NCI-H524 treated with DMSO at 0.1 percent for 48 hours (cell line): Measurements from ENCODE around the gene C2orf92.

Experiments used
- DNase-seq: peaks from one replicate; lab custom pipeline; 2025; lab: John Stamatoyannopoulos, UW

C2orf92 gene

DNA sequence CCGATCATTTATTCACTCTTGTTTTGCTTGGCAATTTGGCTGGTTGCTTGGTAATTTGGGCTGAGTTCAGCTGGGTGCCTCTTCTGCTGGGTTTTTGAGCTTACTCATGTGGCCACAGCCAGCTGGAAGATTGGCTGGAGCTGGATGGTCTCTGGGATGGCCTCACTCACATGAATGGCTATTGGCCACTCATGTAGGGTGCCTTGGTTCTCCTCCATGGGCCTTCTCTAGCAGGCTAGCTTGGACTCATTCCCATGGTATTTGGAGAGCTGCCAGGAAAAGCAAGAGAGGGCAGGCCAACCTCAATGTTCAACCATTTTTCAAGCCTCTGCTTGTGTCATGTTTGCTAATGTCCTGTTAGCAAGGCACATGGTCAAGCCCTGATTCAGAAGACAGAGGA is 60.7 kb downstream of the C2orf92 start:
- no peak for DNase-seq

GRCh38 chr2:97731274-97732020 is 61.9 kb downstream of the C2orf92 start:
- no peak for DNase-seq

DNA sequence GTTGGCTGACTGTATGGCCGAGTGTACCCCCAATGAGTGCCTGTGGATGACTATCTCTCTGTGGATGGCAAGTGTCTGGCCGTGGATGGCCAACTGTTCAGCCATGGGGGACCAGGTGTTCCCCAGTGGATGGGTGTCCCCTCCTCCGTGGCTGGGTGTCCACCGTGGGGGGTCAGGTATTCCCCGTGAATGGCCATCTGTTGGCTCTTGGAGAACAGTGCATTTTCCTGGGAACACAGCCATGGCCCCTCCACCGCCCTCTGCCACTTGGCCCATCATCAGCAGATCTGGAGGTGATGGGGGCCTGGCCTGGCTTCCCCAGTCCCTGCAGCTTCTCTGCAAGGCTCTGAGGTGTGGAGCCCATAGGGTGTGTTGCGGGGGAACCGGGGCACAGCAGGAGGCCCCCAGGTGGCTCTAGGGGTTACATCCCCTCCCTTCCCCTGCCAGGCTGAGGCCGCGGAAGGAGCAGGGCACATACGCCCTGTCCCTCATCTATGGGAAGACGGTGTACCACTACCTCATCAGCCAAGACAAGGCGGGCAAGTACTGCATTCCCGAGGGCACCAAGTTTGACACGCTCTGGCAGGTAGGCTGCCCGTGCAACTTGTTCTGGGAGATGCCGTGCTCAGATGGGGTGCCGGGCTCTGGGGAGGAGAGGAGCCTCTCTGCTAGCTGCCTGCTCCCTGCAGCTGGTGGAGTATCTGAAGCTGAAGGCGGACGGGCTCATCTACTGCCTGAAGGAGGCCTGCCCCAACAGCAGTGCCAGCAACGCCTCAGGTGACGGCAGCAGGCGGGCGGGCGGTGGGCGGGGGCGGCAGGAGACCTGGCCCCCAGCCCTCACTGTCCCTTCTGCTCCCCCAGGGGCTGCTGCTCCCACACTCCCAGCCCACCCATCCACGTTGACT is 63.2 kb downstream of the C2orf92 start:
- DNase-seq, result no peak

DNA sequence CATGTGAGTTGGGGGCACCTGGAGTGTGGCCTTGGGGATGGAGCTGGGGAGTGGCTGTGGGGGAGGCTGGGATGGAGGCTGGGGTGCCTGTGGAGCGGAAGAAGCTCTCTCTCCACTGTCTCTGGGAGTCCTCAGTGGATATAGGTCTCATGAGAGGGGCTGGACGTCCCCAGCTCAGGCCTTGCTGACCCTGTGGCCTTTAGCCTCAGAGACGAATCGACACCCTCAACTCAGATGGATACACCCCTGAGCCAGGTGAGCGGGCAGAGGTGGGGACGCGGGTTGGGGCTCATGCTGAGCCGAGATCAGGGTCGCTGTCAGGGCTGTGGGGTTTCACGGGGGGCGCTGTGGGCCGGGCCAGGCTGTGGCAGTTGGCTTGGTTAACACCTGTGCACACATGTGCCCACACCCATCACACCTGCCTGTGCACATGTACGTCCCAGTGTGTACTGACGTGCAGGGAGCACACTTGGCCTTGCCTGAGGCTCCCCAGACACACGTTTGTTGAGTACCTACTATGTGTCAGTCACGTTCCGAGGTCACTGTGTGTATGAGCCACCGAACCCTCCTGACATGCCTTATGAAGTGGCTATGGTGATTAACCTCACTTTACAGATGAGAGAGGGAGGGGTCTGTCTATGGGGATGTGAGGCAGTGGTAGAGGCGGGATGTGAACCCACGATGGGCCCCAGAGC is 64.0 kb downstream of the C2orf92 start:
- no peak for DNase-seq

DNA sequence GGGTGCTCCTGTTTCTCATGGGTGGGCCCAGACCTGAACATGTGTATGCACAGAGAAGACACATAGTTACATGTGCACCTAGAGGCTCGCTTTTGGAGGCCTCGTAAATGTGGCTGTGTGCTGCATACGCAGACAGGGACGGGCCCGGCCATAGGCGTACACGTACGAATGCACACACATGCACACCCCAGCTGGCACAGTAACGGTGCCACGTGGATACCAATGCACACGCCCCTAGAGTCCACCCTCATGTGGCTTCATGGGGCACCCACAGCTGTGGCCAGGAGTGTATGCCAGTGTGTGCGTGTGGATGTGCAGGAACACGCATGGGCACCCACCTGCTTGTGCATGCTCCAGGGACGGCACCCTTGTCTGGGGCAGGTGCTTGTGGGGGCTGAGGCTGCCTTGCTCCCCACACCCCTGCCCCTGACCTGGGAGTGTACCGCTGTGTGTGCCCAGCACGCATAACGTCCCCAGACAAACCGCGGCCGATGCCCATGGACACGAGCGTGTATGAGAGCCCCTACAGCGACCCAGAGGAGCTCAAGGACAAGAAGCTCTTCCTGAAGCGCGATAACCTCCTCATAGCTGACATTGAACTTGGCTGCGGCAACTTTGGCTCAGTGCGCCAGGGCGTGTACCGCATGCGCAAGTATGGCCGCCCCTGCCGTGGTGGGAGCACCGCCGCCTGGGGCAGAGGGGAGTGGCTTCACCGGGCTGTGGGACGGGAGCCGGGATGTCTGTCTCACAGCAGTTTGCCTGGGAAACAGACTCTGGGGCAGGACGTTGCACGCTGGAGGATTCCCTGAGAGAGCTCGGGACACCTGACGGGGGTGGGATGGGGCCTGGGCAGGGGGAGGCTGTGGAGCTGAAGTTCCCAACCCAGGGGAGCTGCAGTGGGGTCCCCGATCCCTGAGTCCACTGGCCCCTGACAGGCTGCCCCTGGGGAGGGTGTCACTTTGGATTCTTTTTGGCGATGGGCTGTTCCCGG is 64.8 kb downstream of the C2orf92 start:
- no peak for DNase-seq

DNA sequence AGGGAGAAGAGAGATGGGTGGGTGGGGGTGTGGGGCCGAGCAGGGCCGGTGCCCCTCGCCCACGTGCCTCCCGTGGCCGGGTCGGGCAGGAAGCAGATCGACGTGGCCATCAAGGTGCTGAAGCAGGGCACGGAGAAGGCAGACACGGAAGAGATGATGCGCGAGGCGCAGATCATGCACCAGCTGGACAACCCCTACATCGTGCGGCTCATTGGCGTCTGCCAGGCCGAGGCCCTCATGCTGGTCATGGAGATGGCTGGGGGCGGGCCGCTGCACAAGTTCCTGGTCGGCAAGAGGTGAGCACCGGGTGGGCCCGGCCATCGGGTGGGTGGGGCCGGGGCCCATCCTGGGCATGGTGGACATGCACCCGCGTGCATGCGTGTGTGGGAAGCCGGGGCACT is 65.6 kb downstream of the C2orf92 start:
- no peak for DNase-seq

DNA sequence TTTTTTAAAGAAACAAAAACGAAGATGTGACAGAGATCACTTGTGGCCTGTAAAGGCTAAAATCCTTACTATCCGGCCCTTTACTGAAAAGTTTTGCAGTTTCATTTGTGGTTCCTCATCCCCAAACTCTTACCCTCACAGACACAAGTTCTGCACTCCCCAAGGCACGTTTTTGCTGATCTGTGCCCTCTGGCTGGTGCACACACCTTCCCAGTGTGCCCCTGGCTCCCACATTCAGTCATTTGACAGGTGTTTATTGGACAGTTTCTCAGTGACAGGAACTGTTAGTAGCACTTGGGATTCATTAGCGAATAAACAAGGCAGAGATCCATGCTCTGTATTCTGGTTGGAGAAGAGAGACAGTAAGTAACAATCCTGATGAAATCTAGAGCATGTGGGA is 66.7 kb downstream of the C2orf92 start:
- DNase-seq, result no peak

DNA sequence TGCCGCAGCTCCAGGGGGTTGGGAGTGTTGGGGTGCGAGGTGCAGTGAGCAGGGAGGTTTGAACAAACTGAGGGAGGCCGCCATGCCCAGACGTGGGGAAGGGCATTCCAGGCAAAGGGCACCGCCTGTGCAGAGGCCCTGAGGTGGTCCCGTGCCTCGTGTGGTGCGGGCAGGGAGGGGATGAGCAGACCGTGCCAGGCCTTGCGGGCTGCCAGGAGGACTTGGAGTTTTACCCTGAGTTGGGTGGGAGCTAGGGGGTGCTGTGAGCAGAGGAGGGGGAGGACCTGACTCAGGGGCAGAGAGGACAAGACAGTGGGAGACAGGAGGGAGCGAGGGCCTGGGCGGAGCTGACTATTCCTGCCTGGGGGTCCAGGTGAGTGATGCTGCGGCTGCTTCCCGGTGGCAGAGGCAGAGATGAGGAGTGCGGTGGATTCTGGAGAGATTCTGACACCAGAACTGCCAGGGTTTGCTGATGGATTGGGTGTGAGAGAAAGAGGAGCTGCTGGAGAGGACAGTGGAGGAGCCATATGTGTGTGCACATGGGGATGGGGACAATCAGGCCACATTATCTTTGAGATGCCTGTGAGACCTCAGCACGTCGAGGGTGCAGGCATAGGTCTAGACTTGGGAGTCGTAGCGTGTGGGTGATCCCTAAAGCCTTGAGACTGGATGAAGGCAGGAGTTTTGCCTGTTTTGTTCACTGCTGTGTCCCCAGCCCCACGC is 67.3 kb downstream of the C2orf92 start:
- no peak for DNase-seq

DNA sequence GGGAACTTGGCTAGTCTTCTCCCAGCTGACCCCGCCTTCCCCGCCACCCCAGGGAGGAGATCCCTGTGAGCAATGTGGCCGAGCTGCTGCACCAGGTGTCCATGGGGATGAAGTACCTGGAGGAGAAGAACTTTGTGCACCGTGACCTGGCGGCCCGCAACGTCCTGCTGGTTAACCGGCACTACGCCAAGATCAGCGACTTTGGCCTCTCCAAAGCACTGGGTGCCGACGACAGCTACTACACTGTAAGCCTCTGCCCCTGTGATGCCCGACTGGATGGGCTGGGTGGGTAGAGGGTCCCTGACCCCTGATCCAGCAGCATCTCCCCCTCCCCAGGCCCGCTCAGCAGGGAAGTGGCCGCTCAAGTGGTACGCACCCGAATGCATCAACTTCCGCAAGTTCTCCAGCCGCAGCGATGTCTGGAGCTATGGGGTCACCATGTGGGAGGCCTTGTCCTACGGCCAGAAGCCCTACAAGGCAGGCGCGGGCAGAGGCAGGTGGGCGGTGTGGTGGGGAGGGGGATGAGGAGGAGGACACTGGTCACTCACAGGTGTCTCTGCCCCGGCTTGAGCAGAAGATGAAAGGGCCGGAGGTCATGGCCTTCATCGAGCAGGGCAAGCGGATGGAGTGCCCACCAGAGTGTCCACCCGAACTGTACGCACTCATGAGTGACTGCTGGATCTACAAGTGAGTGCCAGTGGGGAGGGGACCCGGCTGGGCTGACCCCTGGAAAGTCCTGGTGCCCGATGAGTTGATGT is 68.1 kb downstream of the C2orf92 start:
- no peak for DNase-seq

- no peak for DNase-seq
Observed at GRCh38 chr2:97738179-97739019, 68.9 kb downstream of the C2orf92 start.

GRCh38 chr2:97739020-97739892 is 69.7 kb downstream of the C2orf92 start:
- DNase-seq, result no peak

- DNase-seq, result no peak
Observed at GRCh38 chr2:97739893-97740245, 70.4 kb downstream of the C2orf92 start.

DNA sequence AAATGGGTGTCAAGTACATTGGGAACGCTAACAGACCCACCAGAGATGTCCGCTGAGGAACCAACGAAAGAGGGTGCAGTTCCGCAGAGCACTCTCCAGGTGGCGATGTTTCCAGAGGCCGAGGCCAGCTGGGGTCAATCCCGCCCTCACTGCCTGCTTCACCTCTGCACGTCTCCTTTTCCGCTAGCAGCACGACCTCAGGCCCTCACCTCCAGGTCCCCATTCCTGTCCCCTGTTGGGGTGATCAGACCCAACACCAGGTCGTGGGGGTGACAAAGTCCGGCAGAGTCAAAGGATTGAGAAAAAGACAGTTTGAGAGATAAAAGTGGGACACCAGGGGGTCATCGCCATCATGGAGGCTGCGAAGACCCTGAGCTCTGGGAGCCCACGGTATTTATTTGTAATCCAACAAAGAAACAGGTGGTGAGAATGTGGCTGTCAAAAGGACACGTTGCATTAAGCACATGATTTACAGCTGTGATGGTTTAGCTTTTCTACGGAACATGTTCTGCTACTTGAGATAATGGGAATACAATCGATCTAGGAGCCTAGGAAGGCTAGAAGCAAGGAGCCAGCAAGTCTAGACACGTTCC is 71.2 kb downstream of the C2orf92 start:
- DNase-seq, result peak; percentile 19

DNA sequence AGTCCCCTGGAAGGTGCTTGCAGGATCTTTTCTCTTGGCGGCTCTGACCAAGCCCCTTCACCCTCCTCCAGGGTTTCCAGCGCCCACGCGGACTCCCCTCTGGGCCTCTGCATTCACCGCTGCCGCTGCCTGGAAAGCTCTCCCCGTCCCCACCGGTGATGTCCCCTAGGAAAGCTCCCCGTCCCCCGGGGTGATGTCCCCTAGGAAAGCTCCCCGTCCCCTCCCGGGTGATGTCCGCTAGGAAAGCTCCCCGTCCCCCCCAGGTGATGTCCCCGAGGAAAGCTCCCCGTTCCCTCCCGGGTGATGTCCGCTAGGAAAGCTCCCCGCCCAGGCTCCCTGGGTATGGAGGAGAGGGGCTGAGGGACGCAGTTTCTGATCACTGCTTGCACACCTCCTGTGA is 71.7 kb downstream of the C2orf92 start:
- no peak for DNase-seq

GRCh38 chr2:97741686-97742085 is 72.2 kb downstream of the C2orf92 start:
- DNase-seq, result no peak

DNA sequence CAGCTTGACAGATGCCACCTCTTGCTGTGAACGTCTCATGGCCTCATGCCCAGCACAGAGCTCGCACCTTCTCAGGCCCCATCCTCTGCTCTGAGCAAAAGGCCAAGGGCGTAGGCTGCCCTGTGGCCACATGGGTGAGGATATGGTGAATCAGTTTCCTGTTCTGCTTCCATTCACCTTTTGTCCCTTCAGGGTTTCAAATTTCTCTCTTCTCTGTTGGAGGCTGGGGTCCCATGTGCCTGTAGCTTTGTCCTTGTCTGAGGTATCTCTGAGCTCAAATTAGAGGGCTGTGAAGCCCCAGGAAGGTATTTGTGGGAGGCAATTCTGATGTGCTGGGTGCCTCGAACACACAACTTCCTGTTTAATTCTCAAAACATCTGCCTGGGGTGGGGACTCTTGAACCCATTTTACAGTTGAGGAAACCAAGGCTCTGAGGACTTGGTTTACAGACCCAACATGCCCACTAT is 72.9 kb downstream of the C2orf92 start:
- no peak for DNase-seq

DNA sequence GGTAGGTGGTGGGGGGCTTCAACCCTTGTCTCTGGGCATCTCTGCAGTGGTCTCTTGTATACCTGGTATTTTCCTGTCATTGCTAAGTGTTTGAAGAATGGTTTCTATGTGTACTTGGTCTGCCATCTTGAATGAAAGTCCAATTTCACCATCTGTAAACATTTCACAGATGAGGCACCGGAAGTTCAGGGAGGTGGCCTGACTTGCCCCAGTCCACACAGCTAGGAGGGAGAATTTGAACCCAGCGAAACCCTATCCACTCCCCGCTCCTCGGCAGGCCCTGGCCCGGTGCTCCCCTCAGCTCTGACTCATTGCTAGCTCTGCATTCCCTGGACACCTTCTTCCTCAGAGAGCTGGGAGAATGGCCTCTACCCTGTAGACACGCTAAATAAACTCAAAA is 74.4 kb downstream of the C2orf92 start:
- DNase-seq, result no peak
